Spleen (tissue), 13 donors: ENCODE measurements around the gene SMIM43. TPM values are rescaled to one million over a fixed set of nuclear protein-coding genes. Genes with fewer than 3 reads are reported as not detected.
A peak's percentile ranks its signal among the peaks of the same experiment; 100 is the strongest.

ENCODE experiments used
- DNase-seq: peaks from one replicate; pipeline ENCODE4 v3.0.0-alpha.2; 2020
- H3K27ac ChIP-seq, 8 donors: fragments of 200-600 bp; sonication (generic) in 7 of 8; 1 replicate in 4 of 8; 2 replicates in 4 of 8; pipeline versions ENCODE4 v1.5.0 to v1.8.0; 2016 to 2021; ENCODE audit warnings: inconsistent platforms in 4 of 8, mild to moderate bottlenecking in 4 of 8, moderate library complexity in 1 of 8
- H3K27me3 ChIP-seq, 7 donors: fragments of 200-600 bp; sonication (generic) in 6 of 7; replicated peaks in 1 of 7; 1 replicate in 4 of 7; 2 replicates in 3 of 7; pipeline versions ENCODE4 v1.5.0 to v1.8.0; 2016 to 2021; ENCODE audit warnings: inconsistent platforms in 3 of 7, mild to moderate bottlenecking in 1 of 7
- H3K36me3 ChIP-seq, 6 donors: fragments of 200-600 bp; sonication (generic) in 5 of 6; 1 replicate in 4 of 6; 2 replicates in 2 of 6; pipeline versions ENCODE4 v1.5.0 to v1.8.0; 2016 to 2021; ENCODE audit warnings: inconsistent platforms in 2 of 6
- H3K4me1 ChIP-seq, 6 donors: fragments of 200-600 bp; sonication (generic) in 5 of 6; 1 replicate in 3 of 6; 2 replicates in 3 of 6; pipeline versions ENCODE4 v1.5.0 to v1.8.0; 2016 to 2021; ENCODE audit warnings: inconsistent platforms in 3 of 6
- H3K4me3 ChIP-seq, 8 donors: fragments of 200-600 bp; sonication (generic) in 7 of 8; 1 replicate in 4 of 8; 2 replicates in 4 of 8; pipeline versions ENCODE4 v1.5.0 to v1.8.0; 2016 to 2021; ENCODE audit warnings: inconsistent platforms in 4 of 8, mild to moderate bottlenecking in 4 of 8, moderate library complexity in 2 of 8
- H3K9me3 ChIP-seq, 8 donors: fragments of 200-600 bp; sonication (generic) in 7 of 8; 1 replicate in 4 of 8; 2 replicates in 4 of 8; pipeline versions ENCODE4 v1.5.0 to v1.8.0; 2016 to 2021; ENCODE audit warnings: inconsistent platforms in 4 of 8
- POLR2A ChIP-seq, 3 donors: fragments of 450-650 bp; IDR thresholded peaks; one replicate each; pipeline ENCODE4 v1.5.1; 2017; ENCODE audit warnings: antibody characterized with exemption in 3 of 3, mild to moderate bottlenecking in 1 of 3
- POLR2AphosphoS5 ChIP-seq, 3 donors: sonication (generic); formaldehyde crosslinking; IDR thresholded peaks; one replicate each; pipeline ENCODE4 v1.5.1; 2017; ENCODE audit warnings: antibody characterized with exemption in 3 of 3
- WGBS, 5 donors: extraction: QIAGEN DNeasy Blood & Tissue Kit in 3 of 5; methylation state at CpG; one replicate each; pipeline versions ENCODE4 v1.1.5 to v1.1.7; 2013 to 2018; 5-methylcytosine and 5-hydroxymethylcytosine counted together
- intact Hi-C: fragments of 100-400 bp; cut with DNase I; formaldehyde crosslinking; loops from one replicate; pipeline ENCODE4 v1.15.0; 2023; ENCODE audit warnings: low total_unique reads
- long read RNA-seq, 2 donors: transcript quantifications; one replicate each; lab custom pipeline, GENCODE V29; 2026
- polyA plus RNA-seq, 3 donors: library from polyadenylated mRNA; stranded (reverse); fragments of 200-250 nt; gene quantifications; one replicate each; pipeline ENCODE4 v1.2.1, GENCODE V29; 2013
- total RNA-seq, 7 donors: library from RNA; depleted of rRNA in 3 of 7; stranded (reverse); fragments of >200 nt in 3 of 7; fragmentation: NEBNext Ultra II Directional in 4 of 7; extraction: Animal tissue kit (Norgen Biotek cat#: 25700) in 4 of 7; gene quantifications; one replicate each; pipeline versions ENCODE4 v1.1.0 to v1.2.1, GENCODE V29; 2016 to 2021
- TF ChIP-seq, protein P1 (sequence below), 11 experiments: fragments of 200-600 bp in 7 of 11; fragments of 450-650 bp in 4 of 11; sonication (generic) in 4 of 11; IDR thresholded peaks in 8 of 11; conservative IDR thresholded peaks in 3 of 11; 1 replicate in 7 of 11; 2 replicates in 4 of 11; pipeline versions ENCODE4 v1.4.0 to v1.8.0; 2016 to 2021; ENCODE audit warnings: antibody characterized with exemption in 11 of 11, inconsistent platforms in 4 of 11, mild to moderate bottlenecking in 1 of 11
- donor health status: healthy with polysubstance abuse.
- donor health status: DM: no; HTN: no; CAD: no; lungs with moderate emphysema.
- donor health status: DM: no; HTN: no; CAD: no.
- donor health status: Bipolar disorder and iron deficiency.
- donor health status: healthy.
- donor health status: DM: no; HTN: no; CAD: no.
- donor health status: DM: yes; HTN: yes; CAD: no.

Gene SMIM43
- 1 to 10 TPM in 1 of 7 donors, under 1 TPM in 2, not detected in 4; 0.32 to 1.5 (median 0.52) TPM for total RNA-seq
- polyA plus RNA-seq = under 1 TPM; 0.13 to 0.35 (median 0.29) TPM
- long read RNA-seq, donor 1, partial matches to known transcripts = 53 of 69 reads
- long read RNA-seq, donor 1, other reads (novel, unspliced or antisense) = 13 of 69 reads
- long read RNA-seq, donor 2, partial matches to known transcripts = 0 of 1 reads
- long read RNA-seq, donor 2, other reads (novel, unspliced or antisense) = 0 of 1 reads

DNA sequence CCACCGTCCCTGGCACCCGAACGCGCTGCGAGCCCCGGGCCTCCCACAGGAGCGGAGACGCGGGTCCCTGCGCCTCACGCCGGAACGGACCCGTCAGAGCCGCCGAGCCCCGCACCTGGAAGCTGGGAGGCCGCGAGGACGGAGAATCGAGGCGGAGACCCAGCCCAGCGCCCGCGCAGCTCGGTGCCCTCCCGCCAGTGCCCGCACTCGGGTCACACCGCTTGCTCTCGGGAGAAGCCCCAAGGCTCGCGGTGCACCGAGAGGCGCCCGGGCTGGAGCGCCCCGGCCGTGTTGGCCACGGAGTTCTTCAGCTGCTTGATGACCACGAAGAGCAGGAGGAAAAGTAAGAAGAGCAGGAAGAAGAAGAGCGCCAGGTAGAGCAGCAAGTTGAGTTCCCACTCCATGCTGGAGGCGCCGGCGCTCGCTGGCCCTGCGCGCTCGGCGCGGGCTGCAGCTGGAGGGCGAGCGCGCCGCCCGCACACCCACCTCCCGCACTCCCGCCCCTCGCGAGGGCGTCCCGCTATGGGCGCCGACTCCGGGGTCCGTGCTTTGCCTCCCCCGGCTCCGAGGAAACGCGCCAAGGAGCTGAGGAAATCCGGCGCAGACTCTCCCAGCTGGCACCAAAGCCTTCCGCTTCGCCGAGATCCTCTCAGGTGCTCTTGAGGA lies at the start of gene SMIM43:
TSS of gene SMIM43 (minus strand) at position 463 of the 666 bp plus-strand sequence. CDS start at position 404, 59 bp downstream.
- Histone ChIP-seq H3K4me3 (peak within 1 kb of the TSS in 7 of 8 donors; percentile 30 to 61 (median 36)), H3K27me3 (peaks cover 0 to 57% (median 23%) of the 10 kb centered on the region in 7 donors), H3K27ac (no peak within 1 kb of the TSS), H3K9me3 (no peaks in the 10 kb centered on the region), H3K4me1 (peaks cover 4 to 17% (median 12%) of the 10 kb centered on the region in 6 donors), H3K36me3 (no peaks in the 10 kb centered on the region)
- TF ChIP-seq POLR2A (IDR thresholded peaks at IDR 0.05) = no peak
- TF ChIP-seq, protein P1, sequence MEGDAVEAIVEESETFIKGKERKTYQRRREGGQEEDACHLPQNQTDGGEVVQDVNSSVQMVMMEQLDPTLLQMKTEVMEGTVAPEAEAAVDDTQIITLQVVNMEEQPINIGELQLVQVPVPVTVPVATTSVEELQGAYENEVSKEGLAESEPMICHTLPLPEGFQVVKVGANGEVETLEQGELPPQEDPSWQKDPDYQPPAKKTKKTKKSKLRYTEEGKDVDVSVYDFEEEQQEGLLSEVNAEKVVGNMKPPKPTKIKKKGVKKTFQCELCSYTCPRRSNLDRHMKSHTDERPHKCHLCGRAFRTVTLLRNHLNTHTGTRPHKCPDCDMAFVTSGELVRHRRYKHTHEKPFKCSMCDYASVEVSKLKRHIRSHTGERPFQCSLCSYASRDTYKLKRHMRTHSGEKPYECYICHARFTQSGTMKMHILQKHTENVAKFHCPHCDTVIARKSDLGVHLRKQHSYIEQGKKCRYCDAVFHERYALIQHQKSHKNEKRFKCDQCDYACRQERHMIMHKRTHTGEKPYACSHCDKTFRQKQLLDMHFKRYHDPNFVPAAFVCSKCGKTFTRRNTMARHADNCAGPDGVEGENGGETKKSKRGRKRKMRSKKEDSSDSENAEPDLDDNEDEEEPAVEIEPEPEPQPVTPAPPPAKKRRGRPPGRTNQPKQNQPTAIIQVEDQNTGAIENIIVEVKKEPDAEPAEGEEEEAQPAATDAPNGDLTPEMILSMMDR (IDR thresholded peaks at IDR 0.05 in 8 of 11, conservative IDR thresholded peaks at IDR 0.05 in 3 of 11) = peak in 1 of 11 experiments; percentile 5
- DNase-seq = no peak
- 1 to 8% (median 1%) methylated on average over 23 to 75 of the region's 75 CpGs for WGBS, 5 donors
- intact Hi-C loops = no loop called here

DNA sequence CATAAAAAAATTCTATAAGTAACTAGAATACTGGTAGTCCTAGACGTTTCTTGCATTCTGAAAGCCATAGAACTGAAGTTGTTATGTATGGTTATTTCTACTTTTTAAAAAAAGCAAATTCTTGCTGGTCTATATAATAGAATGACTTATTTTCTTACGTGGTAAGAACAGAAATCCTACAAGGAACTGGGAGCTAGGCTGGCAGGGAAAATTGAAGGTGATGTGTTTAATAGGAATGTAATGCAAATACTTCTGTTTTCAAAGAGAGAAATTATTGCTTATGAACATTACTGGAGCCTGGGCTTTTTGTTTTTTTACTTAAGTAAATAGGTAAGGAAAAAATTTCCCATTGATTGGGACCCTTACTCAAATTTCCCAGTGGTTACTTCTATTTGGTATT lies 49.8 kb upstream of the SMIM43 start:
- H3K27me3 ChIP-seq = no peaks in the 10 kb centered on the region
- H3K4me1 ChIP-seq = no peaks in the 10 kb centered on the region
- H3K36me3 ChIP-seq = peaks cover 4 to 100% (median 82%) of the 10 kb centered on the region in 6 donors
- H3K9me3 ChIP-seq = no peaks in the 10 kb centered on the region
- intact Hi-C loops = no loop called here
- H3K27ac ChIP-seq = no peak overlapping the region
- WGBS, 5 donors = 89 to 94% (median 92%) methylated on average over 2 of the region's 2 CpGs
- H3K4me3 ChIP-seq = no peak overlapping the region
- DNase-seq = no peak
- TF ChIP-seq, protein P1 (IDR thresholded peaks at IDR 0.05 in 8 of 11, conservative IDR thresholded peaks at IDR 0.05 in 3 of 11) = no peak
- TF ChIP-seq POLR2A (IDR thresholded peaks at IDR 0.05) (no peak), POLR2AphosphoS5 (IDR thresholded peaks at IDR 0.05) (no peak)

DNA sequence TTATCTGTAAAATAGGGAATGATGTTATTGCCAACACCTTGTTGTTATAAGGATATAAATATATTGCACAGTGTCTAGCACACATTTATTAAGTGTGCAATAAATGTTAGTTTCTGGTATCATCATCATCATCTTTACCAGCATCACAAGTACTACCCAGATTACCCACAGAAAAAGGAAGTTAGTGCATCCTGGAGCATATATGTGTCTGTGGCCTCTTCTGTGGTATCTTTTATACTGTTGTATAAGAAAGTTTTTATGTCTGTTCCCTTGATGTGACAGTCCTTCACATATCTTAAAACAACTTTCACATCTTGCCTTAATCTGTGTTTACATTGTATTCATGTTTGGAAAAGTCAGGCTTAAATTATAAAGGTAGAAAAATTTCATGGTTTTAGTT lies 46.2 kb upstream of the SMIM43 start:
- no peaks in the 10 kb centered on the region for H3K27me3 ChIP-seq
- DNase-seq = no peak
- H3K9me3 ChIP-seq = no peaks in the 10 kb centered on the region
- H3K4me1 ChIP-seq = no peaks in the 10 kb centered on the region
- H3K27ac ChIP-seq = no peak overlapping the region
- H3K4me3 ChIP-seq = no peak overlapping the region
- intact Hi-C loops = no loop called here
- TF ChIP-seq POLR2A (IDR thresholded peaks at IDR 0.05) = no peak
- TF ChIP-seq, protein P1 (IDR thresholded peaks at IDR 0.05 in 8 of 11, conservative IDR thresholded peaks at IDR 0.05 in 3 of 11) = no peak
- no peak for TF ChIP-seq POLR2AphosphoS5 (IDR thresholded peaks at IDR 0.05)
- peaks cover 12 to 100% (median 92%) of the 10 kb centered on the region in 6 donors for H3K36me3 ChIP-seq

DNA sequence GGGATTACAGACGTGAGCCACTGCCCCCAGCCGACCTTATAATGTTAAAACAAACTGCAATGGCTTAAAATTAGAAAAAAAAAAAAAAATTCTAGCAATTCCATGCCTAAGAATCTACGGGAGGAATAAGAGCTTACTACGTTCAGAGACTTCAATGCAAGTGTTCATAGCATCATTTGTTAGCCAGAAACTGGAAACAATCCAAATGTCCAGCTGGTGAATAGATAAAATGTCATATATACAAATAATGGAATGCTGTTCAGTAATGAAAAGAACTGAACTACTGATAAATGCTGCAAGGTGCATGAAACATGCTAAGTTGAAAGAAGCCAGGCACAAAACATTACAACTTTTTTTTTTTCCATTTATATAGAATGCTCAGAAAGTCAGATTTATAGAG lies 41.4 kb upstream of the SMIM43 start:
- H3K9me3 ChIP-seq = no peaks in the 10 kb centered on the region
- no peak overlapping the region for H3K27ac ChIP-seq
- peaks cover 12 to 91% (median 80%) of the 10 kb centered on the region in 6 donors for H3K36me3 ChIP-seq
- H3K27me3 ChIP-seq = no peaks in the 10 kb centered on the region
- no peak overlapping the region for H3K4me3 ChIP-seq
- H3K4me1 ChIP-seq = peaks cover 12 to 40% (median 29%) of the 10 kb centered on the region in 6 donors
- no peak for DNase-seq
- 82 to 91% (median 84%) methylated on average over 4 of the region's 4 CpGs for WGBS, 5 donors
- intact Hi-C loops = no loop called here
- TF ChIP-seq POLR2A (IDR thresholded peaks at IDR 0.05) (no peak), POLR2AphosphoS5 (IDR thresholded peaks at IDR 0.05) (no peak)
- TF ChIP-seq, protein P1 (IDR thresholded peaks at IDR 0.05 in 8 of 11, conservative IDR thresholded peaks at IDR 0.05 in 3 of 11) = no peak
